ENCODE results near the gene GALNT13.

The GALNT13 gene

GRCh38 chr2:153871231-153872221 lies at the start of gene GALNT13:
TSS of gene GALNT13 (plus strand) at chr2:153871922.
- peak within 1 kb of the TSS; percentile 26 for H3K4me3 ChIP-seq (ENCODE audit: low read depth, low read length)

GRCh38 chr2:153823880-153824279 lies 47.8 kb upstream of the GALNT13 start:
- H3K4me3 ChIP-seq (ENCODE audit: low read depth, low read length), result no peak overlapping the region
- no peak for DNase-seq (ENCODE audit: low read depth)

More at GRCh38 chr2:153871231-153872221, at the start of gene GALNT13:
- DNase-seq (ENCODE audit: low read depth), result no peak

GRCh38 chr2:153828335-153828734 lies 43.4 kb upstream of the GALNT13 start:
- no peak for DNase-seq (ENCODE audit: low read depth)
- no peak overlapping the region for H3K4me3 ChIP-seq (ENCODE audit: low read depth, low read length)

- H3K4me3 ChIP-seq (ENCODE audit: low read depth, low read length), result no peak overlapping the region
- no peak for DNase-seq (ENCODE audit: low read depth)
Observed at GRCh38 chr2:153834662-153835061, 37.1 kb upstream of the GALNT13 start.

- DNase-seq (ENCODE audit: low read depth), result no peak
Observed at GRCh38 chr2:153858250-153858649, 13.5 kb upstream of the GALNT13 start.

GRCh38 chr2:153864022-153864421 lies 7.7 kb upstream of the GALNT13 start:
- DNase-seq (ENCODE audit: low read depth), result no peak
- no peak overlapping the region for H3K4me3 ChIP-seq (ENCODE audit: low read depth, low read length)

More at GRCh38 chr2:153858250-153858649, 13.5 kb upstream of the GALNT13 start:
- no peak overlapping the region for H3K4me3 ChIP-seq (ENCODE audit: low read depth, low read length)

- no peak for DNase-seq (ENCODE audit: low read depth)
- no peak overlapping the region for H3K4me3 ChIP-seq (ENCODE audit: low read depth, low read length)
Observed at GRCh38 chr2:153866595-153866994, 5.1 kb upstream of the GALNT13 start.

- H3K4me3 ChIP-seq (ENCODE audit: low read depth, low read length), result no peak overlapping the region
- DNase-seq (ENCODE audit: low read depth), result no peak
Observed at GRCh38 chr2:153870308-153870707, 1.4 kb upstream of the GALNT13 start.

GRCh38 chr2:153872311-153873051 lies 759 bp downstream of the GALNT13 start:
- H3K4me3 ChIP-seq (ENCODE audit: low read depth, low read length), result peak overlapping the region; percentile 15

GRCh38 chr2:153873052-153874048 lies 1.6 kb downstream of the GALNT13 start:
- H3K4me3 ChIP-seq (ENCODE audit: low read depth, low read length), result no peak overlapping the region
- DNase-seq (ENCODE audit: low read depth), result no peak

More at GRCh38 chr2:153872311-153873051, 759 bp downstream of the GALNT13 start:
- no peak for DNase-seq (ENCODE audit: low read depth)

- DNase-seq (ENCODE audit: low read depth), result no peak
- H3K4me3 ChIP-seq (ENCODE audit: low read depth, low read length), result no peak overlapping the region
Observed at GRCh38 chr2:153875801-153876466, 4.2 kb downstream of the GALNT13 start.

GRCh38 chr2:153880926-153881325 lies 9.2 kb downstream of the GALNT13 start:
- no peak for DNase-seq (ENCODE audit: low read depth)
- no peak overlapping the region for H3K4me3 ChIP-seq (ENCODE audit: low read depth, low read length)

- no peak overlapping the region for H3K4me3 ChIP-seq (ENCODE audit: low read depth, low read length)
- no peak for DNase-seq (ENCODE audit: low read depth)
Observed at GRCh38 chr2:153886833-153887232, 15.1 kb downstream of the GALNT13 start.

- DNase-seq (ENCODE audit: low read depth), result no peak
Observed at GRCh38 chr2:153890576-153890975, 18.9 kb downstream of the GALNT13 start.

GRCh38 chr2:153891051-153891450 lies 19.3 kb downstream of the GALNT13 start:
- no peak overlapping the region for H3K4me3 ChIP-seq (ENCODE audit: low read depth, low read length)
- DNase-seq (ENCODE audit: low read depth), result no peak

More at GRCh38 chr2:153890576-153890975, 18.9 kb downstream of the GALNT13 start:
- no peak overlapping the region for H3K4me3 ChIP-seq (ENCODE audit: low read depth, low read length)

GRCh38 chr2:153912798-153913396 lies 41.2 kb downstream of the GALNT13 start:
- no peak overlapping the region for H3K4me3 ChIP-seq (ENCODE audit: low read depth, low read length)
- no peak for DNase-seq (ENCODE audit: low read depth)

- no peak overlapping the region for H3K4me3 ChIP-seq (ENCODE audit: low read depth, low read length)
- no peak for DNase-seq (ENCODE audit: low read depth)
Observed at GRCh38 chr2:153917570-153917969, 45.8 kb downstream of the GALNT13 start.

GRCh38 chr2:153935511-153935910 lies 63.8 kb downstream of the GALNT13 start:
- no peak for DNase-seq (ENCODE audit: low read depth)

More at GRCh38 chr2:153935511-153935910, 63.8 kb downstream of the GALNT13 start:
- no peak overlapping the region for H3K4me3 ChIP-seq (ENCODE audit: low read depth, low read length)
